Measurements from ENCODE around the gene XPNPEP2. TPM values are rescaled to one million over a fixed set of nuclear protein-coding genes. Genes with fewer than 3 reads are reported as not detected.

XPNPEP2 gene
- total RNA-seq, 1 donor from 2014 or later = 1.7 TPM

- Mint-ChIP-seq H3K27me3 (ENCODE audit: unreplicated experiment) (peaks cover 7% of the 10 kb centered on the region), H3K9me3 (ENCODE audit: unreplicated experiment) (no peaks in the 10 kb centered on the region), H3K27ac (ENCODE audit: unreplicated experiment) (no peak overlapping the region), H3K4me3 (ENCODE audit: unreplicated experiment) (no peak overlapping the region), H3K36me3 (ENCODE audit: low read depth, unreplicated experiment) (peaks cover 6% of the 10 kb centered on the region), H3K4me1 (ENCODE audit: unreplicated experiment) (no peaks in the 10 kb centered on the region)
- DNase-seq (ENCODE audit: low spot score) = no peak
- TF ChIP-seq CTCF (IDR thresholded peaks at IDR 0.05; ENCODE audit: unreplicated experiment) = no peak
Observed at GRCh38 chrX:129779086-129779672, 40.4 kb downstream of the XPNPEP2 start.

- DNase-seq (ENCODE audit: low spot score) = no peak
- peaks cover 6% of the 10 kb centered on the region for H3K36me3 Mint-ChIP-seq (ENCODE audit: low read depth, unreplicated experiment)
- TF ChIP-seq CTCF (IDR thresholded peaks at IDR 0.05; ENCODE audit: unreplicated experiment) = no peak
- H3K9me3 Mint-ChIP-seq (ENCODE audit: unreplicated experiment) = no peaks in the 10 kb centered on the region
- peaks cover 7% of the 10 kb centered on the region for H3K27me3 Mint-ChIP-seq (ENCODE audit: unreplicated experiment)
- no peak within 1 kb of the TSS for H3K4me3 Mint-ChIP-seq (ENCODE audit: unreplicated experiment)
- no peaks in the 10 kb centered on the region for H3K4me1 Mint-ChIP-seq (ENCODE audit: unreplicated experiment)
- H3K27ac Mint-ChIP-seq (ENCODE audit: unreplicated experiment) = no peak within 1 kb of the TSS
Observed at GRCh38 chrX:129779747-129780146, 41.0 kb downstream of the XPNPEP2 start, which contains the start of gene SASH3. Gene SASH3, plus strand, starts transcription at chrX:129779949. Its CDS starts 149 bp downstream, at chrX:129780098.

- H3K4me1 Mint-ChIP-seq (ENCODE audit: unreplicated experiment) = peaks cover under 1% of the 10 kb centered on the region
- H3K27me3 Mint-ChIP-seq (ENCODE audit: unreplicated experiment) = peaks cover 7% of the 10 kb centered on the region
- no peak for TF ChIP-seq CTCF (IDR thresholded peaks at IDR 0.05; ENCODE audit: unreplicated experiment)
- no peak overlapping the region for H3K4me3 Mint-ChIP-seq (ENCODE audit: unreplicated experiment)
- no peak for DNase-seq (ENCODE audit: low spot score)
- H3K36me3 Mint-ChIP-seq (ENCODE audit: low read depth, unreplicated experiment) = peaks cover 6% of the 10 kb centered on the region
- H3K9me3 Mint-ChIP-seq (ENCODE audit: unreplicated experiment) = no peaks in the 10 kb centered on the region
- H3K27ac Mint-ChIP-seq (ENCODE audit: unreplicated experiment) = no peak overlapping the region
Observed at GRCh38 chrX:129780441-129781105, 41.8 kb downstream of the XPNPEP2 start.

- no peak for DNase-seq (ENCODE audit: low spot score)
- Mint-ChIP-seq H3K4me1 (ENCODE audit: unreplicated experiment) (peaks cover 7% of the 10 kb centered on the region), H3K27me3 (ENCODE audit: unreplicated experiment) (peaks cover 7% of the 10 kb centered on the region), H3K36me3 (ENCODE audit: low read depth, unreplicated experiment) (peaks cover 6% of the 10 kb centered on the region), H3K27ac (ENCODE audit: unreplicated experiment) (no peak overlapping the region), H3K9me3 (ENCODE audit: unreplicated experiment) (no peaks in the 10 kb centered on the region), H3K4me3 (ENCODE audit: unreplicated experiment) (no peak overlapping the region)
- no peak for TF ChIP-seq CTCF (IDR thresholded peaks at IDR 0.05; ENCODE audit: unreplicated experiment)
Observed at GRCh38 chrX:129781134-129781672, 42.4 kb downstream of the XPNPEP2 start.

All from endothelial cell (in vitro differentiated cells).